Esophagus muscularis mucosa (tissue), 3 donors: ENCODE results near the gene DPF3.

ENCODE experiments used
- EP300 ChIP-seq: sonication (generic); formaldehyde crosslinking; IDR thresholded peaks from one replicate; pipeline ENCODE4 v1.6.1; 2017; ENCODE audit warnings: antibody characterized with exemption
- TF ChIP-seq, protein P1 (sequence below), 3 experiments: fragments of 200-600 bp in 2 of 3; fragments of 450-650 bp in 1 of 3; sonication (generic) in 2 of 3; IDR thresholded peaks; one replicate each; pipeline ENCODE4 v1.5.1; 2017 to 2019; ENCODE audit warnings: antibody characterized with exemption in 3 of 3, mild to moderate bottlenecking in 2 of 3, moderate library complexity in 1 of 3

DNA sequence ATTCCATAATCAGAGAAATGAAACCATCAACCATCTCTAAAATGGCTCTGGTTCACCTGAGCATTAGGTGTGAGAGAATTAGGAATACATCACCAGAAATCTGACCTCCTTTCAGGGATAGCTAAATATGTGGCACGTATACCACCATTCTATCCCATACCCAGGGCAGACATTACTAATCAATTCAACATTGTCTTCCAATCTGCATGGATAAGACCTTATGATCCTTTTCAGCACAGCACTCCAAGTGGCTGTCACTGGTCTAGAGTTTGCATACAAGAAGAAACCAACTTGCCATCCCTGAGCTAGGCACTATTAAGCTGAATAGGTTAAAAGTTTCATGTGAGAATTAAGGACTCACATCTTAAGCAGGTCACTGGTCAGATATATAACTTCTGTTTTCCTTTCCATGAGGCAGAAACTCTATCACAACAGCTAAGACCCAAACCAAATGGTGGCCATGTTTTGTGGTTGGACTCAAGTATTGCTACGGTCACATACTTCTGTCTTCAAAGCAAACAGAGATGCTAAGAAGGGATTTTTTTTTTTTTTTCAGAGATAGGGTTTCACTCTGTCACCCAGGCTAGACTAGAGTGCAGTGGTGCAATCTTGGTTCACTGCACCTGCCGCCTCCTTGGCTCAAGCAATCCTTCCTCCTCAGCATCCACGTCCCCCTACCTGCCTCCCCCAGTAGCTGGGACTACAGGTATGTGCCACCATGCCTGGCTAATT lies 249.0 kb downstream of the DPF3 start:
- TF ChIP-seq, protein P1, sequence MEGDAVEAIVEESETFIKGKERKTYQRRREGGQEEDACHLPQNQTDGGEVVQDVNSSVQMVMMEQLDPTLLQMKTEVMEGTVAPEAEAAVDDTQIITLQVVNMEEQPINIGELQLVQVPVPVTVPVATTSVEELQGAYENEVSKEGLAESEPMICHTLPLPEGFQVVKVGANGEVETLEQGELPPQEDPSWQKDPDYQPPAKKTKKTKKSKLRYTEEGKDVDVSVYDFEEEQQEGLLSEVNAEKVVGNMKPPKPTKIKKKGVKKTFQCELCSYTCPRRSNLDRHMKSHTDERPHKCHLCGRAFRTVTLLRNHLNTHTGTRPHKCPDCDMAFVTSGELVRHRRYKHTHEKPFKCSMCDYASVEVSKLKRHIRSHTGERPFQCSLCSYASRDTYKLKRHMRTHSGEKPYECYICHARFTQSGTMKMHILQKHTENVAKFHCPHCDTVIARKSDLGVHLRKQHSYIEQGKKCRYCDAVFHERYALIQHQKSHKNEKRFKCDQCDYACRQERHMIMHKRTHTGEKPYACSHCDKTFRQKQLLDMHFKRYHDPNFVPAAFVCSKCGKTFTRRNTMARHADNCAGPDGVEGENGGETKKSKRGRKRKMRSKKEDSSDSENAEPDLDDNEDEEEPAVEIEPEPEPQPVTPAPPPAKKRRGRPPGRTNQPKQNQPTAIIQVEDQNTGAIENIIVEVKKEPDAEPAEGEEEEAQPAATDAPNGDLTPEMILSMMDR (IDR thresholded peaks at IDR 0.05): no peak
- no peak for TF ChIP-seq EP300
